Neural cell (in vitro differentiated cells): ENCODE measurements around the gene SZT2. TPM values are rescaled to one million over a fixed set of nuclear protein-coding genes. Genes with fewer than 3 reads are reported as not detected.

Source experiments
- H2AFZ ChIP-seq: fragments of 200-600, 300-800 bp; sonication (generic), shearing (Covaris generic); 2 replicates; pipeline ENCODE4 v1.6.0; 2014; ENCODE audit warnings: low read depth, mild to moderate bottlenecking, antibody characterized with exemption, low read length, moderate library complexity
- H3F3A ChIP-seq: fragments of 200-600 bp; shearing (Covaris generic); 2 replicates; pipeline ENCODE4 v1.6.1; 2016; ENCODE audit warnings: mild to moderate bottlenecking, moderate library complexity, mixed read lengths, antibody characterized with exemption, low read length; ENCODE audit not compliant: insufficient read depth, poor library complexity, severe bottlenecking
- H3K27ac ChIP-seq: fragments of 200-600, 300-800 bp; sonication (generic), shearing (Covaris generic); 2 replicates; pipeline ENCODE4 v1.5.1; 2014; ENCODE audit warnings: mild to moderate bottlenecking, low read length, moderate library complexity
- H3K27me3 ChIP-seq: fragments of 300-800, 200-600 bp; sonication (generic), shearing (Covaris generic); 2 replicates; pipeline ENCODE4 v1.6.0; 2014; ENCODE audit warnings: mild to moderate bottlenecking, low read depth, low read length, moderate library complexity; ENCODE audit not compliant: insufficient read depth
- H3K36me3 ChIP-seq: fragments of 300-800, 200-600 bp; sonication (generic), shearing (Covaris generic); 2 replicates; pipeline ENCODE4 v1.5.1; 2014; ENCODE audit warnings: mild to moderate bottlenecking, antibody characterized with exemption, low read length, moderate library complexity; ENCODE audit not compliant: insufficient read depth
- H3K4me2 ChIP-seq: fragments of 300-800, 200-600 bp; sonication (generic), shearing (Covaris generic); 2 replicates; pipeline ENCODE4 v1.6.0; 2014; ENCODE audit warnings: mild to moderate bottlenecking, low read length
- H3K4me3 ChIP-seq: fragments of 300-800, 200-600 bp; sonication (generic), shearing (Covaris generic); 2 replicates; pipeline ENCODE4 v1.5.1; 2014; ENCODE audit warnings: mild to moderate bottlenecking, low read length, moderate library complexity
- H3K79me2 ChIP-seq: fragments of 200-600 bp; shearing (Covaris generic); replicated peaks from 2 replicates; pipeline ENCODE4 v1.6.0; 2014; ENCODE audit warnings: mild to moderate bottlenecking, low read length, moderate library complexity; ENCODE audit not compliant: insufficient read depth
- H3K9ac ChIP-seq: fragments of 300-800, 200-600 bp; sonication (generic), shearing (Covaris generic); 2 replicates; pipeline ENCODE4 v1.6.1; 2016; ENCODE audit warnings: mild to moderate bottlenecking, low read length, mixed read lengths
- H3K9me2 ChIP-seq: fragments of 200-600 bp; shearing (Covaris generic); 2 replicates; pipeline ENCODE4 v1.6.1; 2016; ENCODE audit warnings: mild to moderate bottlenecking, low read length, mixed read lengths; ENCODE audit not compliant: insufficient read depth
- H3K9me3 ChIP-seq: fragments of 200-600, 300-800 bp; sonication (generic), shearing (Covaris generic); 2 replicates; pipeline ENCODE4 v1.6.1; 2016; ENCODE audit warnings: mild to moderate bottlenecking, mixed run types, low read length, moderate library complexity, mixed read lengths
- H4K20me1 ChIP-seq: fragments of 200-600 bp; shearing (Covaris generic); 2 replicates; pipeline ENCODE4 v1.6.1; 2016; ENCODE audit warnings: mild to moderate bottlenecking, mixed run types; ENCODE audit not compliant: insufficient read depth
- CTCF ChIP-seq: fragments of 450-650 bp; IDR thresholded peaks from 2 replicates; pipeline ENCODE4 v1.5.1; 2014; ENCODE audit warnings: antibody characterized with exemption, mild to moderate bottlenecking, moderate library complexity; ENCODE audit not compliant: poor library complexity, severe bottlenecking
- EP300 ChIP-seq: fragments of 450-650 bp; conservative IDR thresholded peaks from 2 replicates; pipeline ENCODE4 v1.6.1; 2014; ENCODE audit warnings: antibody characterized with exemption, mild to moderate bottlenecking, moderate library complexity; ENCODE audit not compliant: poor library complexity, severe bottlenecking
- EZH2 ChIP-seq: fragments of 200-600, 300-800 bp; shearing (Covaris generic), sonication (generic); IDR thresholded peaks from 2 replicates; pipeline ENCODE4 v1.6.1; 2014; ENCODE audit warnings: antibody characterized with exemption, low read length, borderline replicate concordance, mild to moderate bottlenecking; ENCODE audit not compliant: insufficient read depth, poor library complexity, severe bottlenecking
- MXI1 ChIP-seq: fragments of 450-650 bp; conservative IDR thresholded peaks from 2 replicates; pipeline ENCODE4 v1.6.1; 2014; ENCODE audit warnings: antibody characterized with exemption, mild to moderate bottlenecking; ENCODE audit not compliant: poor library complexity, severe bottlenecking
- POLR2AphosphoS5 ChIP-seq: IDR thresholded peaks from 2 replicates; pipeline ENCODE4 v1.6.1; 2012
- RAD21 ChIP-seq: fragments of 450-650 bp; conservative IDR thresholded peaks from 2 replicates; pipeline ENCODE4 v1.6.1; 2014; ENCODE audit warnings: antibody characterized with exemption, mild to moderate bottlenecking, moderate library complexity
- SMC3 ChIP-seq: fragments of 450-650 bp; conservative IDR thresholded peaks from 2 replicates; pipeline ENCODE4 v1.6.1; 2014; ENCODE audit warnings: antibody characterized with exemption, mild to moderate bottlenecking, moderate library complexity; ENCODE audit not compliant: poor library complexity
- TAF1 ChIP-seq: IDR thresholded peaks from 2 replicates; pipeline ENCODE4 v1.6.1; 2012; ENCODE audit warnings: low read depth
- polyA plus RNA-seq: library from polyadenylated mRNA; depleted of rRNA; stranded (reverse); fragments of >200 nt; gene quantifications from 2 replicates; pipeline ENCODE4 v1.2.3, GENCODE V29; 2014
- TF ChIP-seq, protein P1 (sequence below): IDR thresholded peaks from 2 replicates; pipeline ENCODE4 v1.6.1; 2012; ENCODE audit warnings: borderline replicate concordance

The SZT2 gene
- polyA plus RNA-seq, 1 donor from 2014 or later, result 6.6 TPM

DNA sequence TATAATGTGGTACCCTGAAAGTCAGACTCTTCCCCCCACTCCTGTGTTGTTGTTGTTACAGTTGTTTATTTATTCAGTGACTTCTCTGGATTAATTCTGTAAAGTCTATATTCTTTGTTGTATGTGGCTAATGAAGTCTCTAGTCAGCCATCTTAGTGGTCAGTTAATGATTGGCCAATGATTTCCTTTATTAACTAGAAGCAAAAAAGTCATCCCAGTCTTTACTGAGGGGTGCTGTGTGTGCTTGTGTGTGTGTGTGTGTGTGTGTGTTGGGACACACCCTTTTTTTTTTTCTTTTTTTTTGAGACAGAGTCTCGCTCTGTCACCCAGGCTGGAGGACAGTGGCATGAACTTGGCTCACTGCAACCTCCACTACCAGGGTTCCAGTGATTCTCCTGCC, 101.4 kb downstream of the SZT2 start:
- Histone ChIP-seq H3F3A (no peaks in the 10 kb centered on the region), H3K79me2 (no peaks in the 10 kb centered on the region), H3K9me2 (no peaks in the 10 kb centered on the region), H3K27ac (no peak overlapping the region), H3K4me3 (no peak overlapping the region), H3K27me3 (no peaks in the 10 kb centered on the region), H3K36me3 (no peaks in the 10 kb centered on the region), H3K9me3 (peaks cover 3% of the 10 kb centered on the region), H3K4me2 (no peak overlapping the region), H4K20me1 (no peaks in the 10 kb centered on the region), H2AFZ (no peak overlapping the region), H3K9ac (no peak overlapping the region)
- no peak for TF ChIP-seq POLR2AphosphoS5
- TF ChIP-seq EZH2, result no peak
- no peak for TF ChIP-seq EP300
- no peak for TF ChIP-seq CTCF
- TF ChIP-seq, protein P1, sequence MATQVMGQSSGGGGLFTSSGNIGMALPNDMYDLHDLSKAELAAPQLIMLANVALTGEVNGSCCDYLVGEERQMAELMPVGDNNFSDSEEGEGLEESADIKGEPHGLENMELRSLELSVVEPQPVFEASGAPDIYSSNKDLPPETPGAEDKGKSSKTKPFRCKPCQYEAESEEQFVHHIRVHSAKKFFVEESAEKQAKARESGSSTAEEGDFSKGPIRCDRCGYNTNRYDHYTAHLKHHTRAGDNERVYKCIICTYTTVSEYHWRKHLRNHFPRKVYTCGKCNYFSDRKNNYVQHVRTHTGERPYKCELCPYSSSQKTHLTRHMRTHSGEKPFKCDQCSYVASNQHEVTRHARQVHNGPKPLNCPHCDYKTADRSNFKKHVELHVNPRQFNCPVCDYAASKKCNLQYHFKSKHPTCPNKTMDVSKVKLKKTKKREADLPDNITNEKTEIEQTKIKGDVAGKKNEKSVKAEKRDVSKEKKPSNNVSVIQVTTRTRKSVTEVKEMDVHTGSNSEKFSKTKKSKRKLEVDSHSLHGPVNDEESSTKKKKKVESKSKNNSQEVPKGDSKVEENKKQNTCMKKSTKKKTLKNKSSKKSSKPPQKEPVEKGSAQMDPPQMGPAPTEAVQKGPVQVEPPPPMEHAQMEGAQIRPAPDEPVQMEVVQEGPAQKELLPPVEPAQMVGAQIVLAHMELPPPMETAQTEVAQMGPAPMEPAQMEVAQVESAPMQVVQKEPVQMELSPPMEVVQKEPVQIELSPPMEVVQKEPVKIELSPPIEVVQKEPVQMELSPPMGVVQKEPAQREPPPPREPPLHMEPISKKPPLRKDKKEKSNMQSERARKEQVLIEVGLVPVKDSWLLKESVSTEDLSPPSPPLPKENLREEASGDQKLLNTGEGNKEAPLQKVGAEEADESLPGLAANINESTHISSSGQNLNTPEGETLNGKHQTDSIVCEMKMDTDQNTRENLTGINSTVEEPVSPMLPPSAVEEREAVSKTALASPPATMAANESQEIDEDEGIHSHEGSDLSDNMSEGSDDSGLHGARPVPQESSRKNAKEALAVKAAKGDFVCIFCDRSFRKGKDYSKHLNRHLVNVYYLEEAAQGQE, result no peak
- TF ChIP-seq SMC3, result no peak
- TF ChIP-seq RAD21, result no peak
- TF ChIP-seq TAF1, result no peak
- TF ChIP-seq MXI1, result no peak

DNA sequence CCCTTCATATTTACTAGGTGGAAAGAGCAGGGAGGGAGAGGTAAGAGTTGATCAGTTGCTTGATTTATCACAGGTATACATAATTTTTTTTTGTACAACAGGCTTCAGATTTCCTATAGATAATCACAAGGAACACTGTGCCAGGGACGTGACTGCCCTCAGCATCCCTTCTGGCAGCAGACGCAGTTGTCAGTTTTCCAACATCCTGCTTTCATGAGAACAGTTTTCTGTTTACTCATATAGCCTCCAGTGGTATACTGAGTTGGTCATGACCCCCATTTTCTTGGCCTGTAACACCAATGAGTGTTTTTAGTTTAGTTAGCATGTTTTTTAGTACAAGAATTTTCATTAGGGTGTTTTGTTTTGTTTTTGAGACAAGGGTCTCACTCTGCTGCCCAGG, 103.1 kb downstream of the SZT2 start:
- Histone ChIP-seq H3K36me3 (no peaks in the 10 kb centered on the region), H3K4me2 (no peak overlapping the region), H3K27ac (no peak overlapping the region), H3F3A (no peaks in the 10 kb centered on the region), H3K9me3 (peaks cover 3% of the 10 kb centered on the region), H4K20me1 (no peaks in the 10 kb centered on the region), H3K4me3 (no peak overlapping the region), H3K9ac (no peak overlapping the region), H3K9me2 (no peaks in the 10 kb centered on the region), H3K27me3 (no peaks in the 10 kb centered on the region), H3K79me2 (no peaks in the 10 kb centered on the region), H2AFZ (no peak overlapping the region)
- no peak for TF ChIP-seq SMC3
- TF ChIP-seq, protein P1, result no peak
- TF ChIP-seq TAF1, result no peak
- no peak for TF ChIP-seq POLR2AphosphoS5
- TF ChIP-seq MXI1, result no peak
- no peak for TF ChIP-seq EZH2
- TF ChIP-seq EP300, result no peak
- no peak for TF ChIP-seq CTCF
- no peak for TF ChIP-seq RAD21
